Endometrial microvascular endothelial cells (primary cell): ENCODE results near the gene RNU7-1. TPM values are rescaled to one million over a fixed set of nuclear protein-coding genes. Genes with fewer than 3 reads are reported as not detected.

Source experiments
- in situ Hi-C: cut with HindIII; loops from 2 replicates; pipeline ENCODE4 v1.10.0; 2017; ENCODE audit warnings: low sequenced_read_pairs, low pct_unique_long_range_greater_than_20kb; ENCODE audit errors: inconsistent ontology term
- total RNA-seq: library from RNA; depleted of rRNA; stranded (reverse); fragments of >200 nt; gene quantifications from one replicate; pipeline ENCODE4 v1.2.3, GENCODE V29; 2015; ENCODE audit errors: inconsistent ontology term

Gene RNU7-1
- total RNA-seq, 1 donor from 2014 or later = not detected

GRCh38 chr12:6935371-6936193 lies 8.0 kb upstream of the RNU7-1 start:
- in situ Hi-C loops = no loop called here

- in situ Hi-C loops = no loop called here
These were observed 7.4 kb upstream of the RNU7-1 start for GRCh38 chr12:6936194-6936635.

DNA sequence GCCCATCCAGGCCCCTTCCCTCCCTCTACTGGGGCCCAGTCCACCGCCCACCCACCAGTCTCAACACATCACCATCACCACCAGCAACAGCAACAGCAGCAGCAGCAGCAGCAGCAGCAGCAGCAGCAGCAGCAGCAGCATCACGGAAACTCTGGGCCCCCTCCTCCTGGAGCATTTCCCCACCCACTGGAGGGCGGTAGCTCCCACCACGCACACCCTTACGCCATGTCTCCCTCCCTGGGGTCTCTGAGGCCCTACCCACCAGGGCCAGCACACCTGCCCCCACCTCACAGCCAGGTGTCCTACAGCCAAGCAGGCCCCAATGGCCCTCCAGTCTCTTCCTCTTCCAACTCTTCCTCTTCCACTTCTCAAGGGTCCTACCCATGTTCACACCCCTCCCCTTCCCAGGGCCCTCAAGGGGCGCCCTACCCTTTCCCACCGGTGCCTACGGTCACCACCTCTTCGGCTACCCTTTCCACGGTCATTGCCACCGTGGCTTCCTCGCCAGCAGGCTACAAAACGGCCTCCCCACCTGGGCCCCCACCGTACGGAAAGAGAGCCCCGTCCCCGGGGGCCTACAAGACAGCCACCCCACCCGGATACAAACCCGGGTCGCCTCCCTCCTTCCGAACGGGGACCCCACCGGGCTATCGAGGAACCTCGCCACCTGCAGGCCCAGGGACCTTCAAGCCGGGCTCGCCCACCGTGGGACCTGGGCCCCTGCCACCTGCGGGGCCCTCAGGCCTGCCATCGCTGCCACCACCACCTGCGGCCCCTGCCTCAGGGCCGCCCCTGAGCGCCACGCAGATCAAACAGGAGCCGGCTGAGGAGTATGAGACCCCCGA lies 6.8 kb upstream of the RNU7-1 start:
- in situ Hi-C loops = no loop called here

DNA sequence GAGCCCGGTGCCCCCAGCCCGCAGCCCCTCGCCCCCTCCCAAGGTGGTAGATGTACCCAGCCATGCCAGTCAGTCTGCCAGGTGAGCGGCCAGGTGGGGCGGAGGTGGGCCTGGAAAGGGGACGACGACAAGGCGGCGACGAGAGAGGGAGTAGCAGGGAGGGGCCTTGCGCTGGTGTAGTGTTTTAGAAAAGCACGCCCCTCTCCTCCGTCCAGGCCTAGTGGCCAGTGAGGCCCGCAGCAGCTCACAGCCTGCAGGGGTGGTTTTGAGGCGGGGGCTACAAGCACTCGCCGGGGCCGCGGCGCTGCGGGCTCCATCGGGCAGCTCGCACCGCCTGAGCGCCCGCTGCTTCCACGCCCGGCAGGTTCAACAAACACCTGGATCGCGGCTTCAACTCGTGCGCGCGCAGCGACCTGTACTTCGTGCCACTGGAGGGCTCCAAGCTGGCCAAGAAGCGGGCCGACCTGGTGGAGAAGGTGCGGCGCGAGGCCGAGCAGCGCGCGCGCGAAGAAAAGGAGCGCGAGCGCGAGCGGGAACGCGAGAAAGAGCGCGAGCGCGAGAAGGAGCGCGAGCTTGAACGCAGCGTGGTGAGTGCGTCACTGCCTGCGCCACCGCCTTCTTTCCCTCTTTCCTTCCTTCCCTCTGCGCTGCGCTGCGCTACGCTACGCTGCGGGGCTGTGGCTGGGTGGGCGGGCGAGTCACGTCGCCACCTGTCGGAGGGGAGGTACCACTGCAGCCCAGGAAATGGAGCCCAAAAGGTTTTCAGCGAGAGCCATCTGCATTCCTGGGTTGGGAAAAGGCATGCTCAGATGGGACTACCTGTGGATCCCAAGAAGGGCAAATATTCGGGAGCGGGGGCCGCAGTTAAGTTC lies 5.9 kb upstream of the RNU7-1 start:
- in situ Hi-C loops = no loop called here

DNA sequence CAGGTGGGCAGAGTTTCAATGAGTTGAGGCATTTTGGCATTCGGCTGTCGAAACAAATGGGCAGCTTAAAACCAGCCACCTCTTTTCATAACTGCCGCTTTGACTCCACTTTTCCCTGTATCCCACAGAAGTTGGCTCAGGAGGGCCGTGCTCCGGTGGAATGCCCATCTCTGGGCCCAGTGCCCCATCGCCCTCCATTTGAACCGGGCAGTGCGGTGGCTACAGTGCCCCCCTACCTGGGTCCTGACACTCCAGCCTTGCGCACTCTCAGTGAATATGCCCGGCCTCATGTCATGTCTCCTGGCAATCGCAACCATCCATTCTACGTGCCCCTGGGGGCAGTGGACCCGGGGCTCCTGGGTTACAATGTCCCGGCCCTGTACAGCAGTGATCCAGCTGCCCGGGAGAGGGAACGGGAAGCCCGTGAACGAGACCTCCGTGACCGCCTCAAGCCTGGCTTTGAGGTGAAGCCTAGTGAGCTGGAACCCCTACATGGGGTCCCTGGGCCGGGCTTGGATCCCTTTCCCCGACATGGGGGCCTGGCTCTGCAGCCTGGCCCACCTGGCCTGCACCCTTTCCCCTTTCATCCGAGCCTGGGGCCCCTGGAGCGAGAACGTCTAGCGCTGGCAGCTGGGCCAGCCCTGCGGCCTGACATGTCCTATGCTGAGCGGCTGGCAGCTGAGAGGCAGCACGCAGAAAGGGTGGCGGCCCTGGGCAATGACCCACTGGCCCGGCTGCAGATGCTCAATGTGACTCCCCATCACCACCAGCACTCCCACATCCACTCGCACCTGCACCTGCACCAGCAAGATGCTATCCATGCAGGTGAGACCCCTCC lies 5.0 kb upstream of the RNU7-1 start:
- in situ Hi-C loops = no loop called here

DNA sequence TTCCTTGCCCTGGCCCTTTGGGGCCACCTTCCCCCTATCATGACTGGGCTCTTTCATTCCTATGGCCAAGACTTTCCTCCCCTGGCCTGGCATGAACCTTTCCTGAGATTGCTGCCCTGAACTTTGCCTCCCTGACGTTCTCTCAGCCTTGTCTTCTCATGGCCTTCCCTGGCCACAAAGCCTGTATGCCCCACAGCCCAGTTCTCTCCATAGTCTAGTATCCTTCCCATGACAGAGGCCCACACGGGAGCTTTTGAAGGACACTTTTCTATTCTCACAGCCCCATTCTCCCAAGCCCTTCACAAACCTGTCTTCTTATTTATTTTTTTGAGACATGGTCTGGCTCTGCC lies 4.5 kb upstream of the RNU7-1 start:
- in situ Hi-C loops = no loop called here

DNA sequence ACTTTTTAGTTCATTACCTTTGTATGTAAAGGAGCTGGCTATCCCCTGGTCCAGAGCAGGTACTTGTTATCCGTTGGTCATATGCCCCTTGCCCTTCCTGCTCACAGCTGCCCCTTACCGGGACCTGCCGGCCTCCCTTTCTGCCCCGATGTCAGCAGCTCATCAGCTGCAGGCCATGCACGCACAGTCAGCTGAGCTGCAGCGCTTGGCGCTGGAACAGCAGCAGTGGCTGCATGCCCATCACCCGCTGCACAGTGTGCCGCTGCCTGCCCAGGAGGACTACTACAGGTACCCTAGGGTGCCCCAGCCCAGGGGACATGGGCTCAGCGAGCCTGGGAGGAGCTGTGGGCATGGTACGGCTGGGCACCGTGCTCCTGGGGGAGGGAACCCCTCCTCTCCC lies 2.3 kb upstream of the RNU7-1 start:
- in situ Hi-C loops = no loop called here

DNA sequence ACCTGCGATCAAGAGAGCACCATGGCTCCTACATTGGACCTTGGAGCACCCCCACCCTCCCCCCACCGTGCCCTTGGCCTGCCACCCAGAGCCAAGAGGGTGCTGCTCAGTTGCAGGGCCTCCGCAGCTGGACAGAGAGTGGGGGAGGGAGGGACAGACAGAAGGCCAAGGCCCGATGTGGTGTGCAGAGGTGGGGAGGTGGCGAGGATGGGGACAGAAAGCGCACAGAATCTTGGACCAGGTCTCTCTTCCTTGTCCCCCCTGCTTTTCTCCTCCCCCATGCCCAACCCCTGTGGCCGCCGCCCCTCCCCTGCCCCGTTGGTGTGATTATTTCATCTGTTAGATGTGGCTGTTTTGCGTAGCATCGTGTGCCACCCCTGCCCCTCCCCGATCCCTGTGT lies 1.8 kb upstream of the RNU7-1 start:
- in situ Hi-C loops = no loop called here

DNA sequence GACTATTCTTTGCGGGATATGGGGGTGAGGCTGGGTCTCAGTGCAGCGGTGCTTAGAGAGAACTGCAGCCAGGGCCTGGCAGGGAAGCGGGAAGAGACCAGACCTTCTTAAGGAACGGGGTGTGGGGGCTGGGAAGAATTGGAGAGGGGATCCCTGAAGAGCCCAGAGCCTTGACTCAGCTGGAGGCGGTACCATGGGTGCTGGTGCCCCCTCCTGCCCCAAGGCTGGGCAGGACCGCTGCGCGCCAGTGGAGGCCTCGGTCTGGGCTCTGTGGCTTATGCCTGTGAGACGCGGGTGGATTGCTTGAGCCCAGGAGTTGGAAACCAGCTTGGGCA lies 1.3 kb upstream of the RNU7-1 start:
- in situ Hi-C loops = no loop called here

GRCh38 chr12:6943389-6943721 lies 261 bp upstream of the RNU7-1 start:
- in situ Hi-C loops = no loop called here

GRCh38 chr12:6944381-6945186 lies 968 bp downstream of the RNU7-1 start:
- in situ Hi-C loops = no loop called here

GRCh38 chr12:6945613-6946012 lies 2.0 kb downstream of the RNU7-1 start:
- in situ Hi-C loops = no loop called here

DNA sequence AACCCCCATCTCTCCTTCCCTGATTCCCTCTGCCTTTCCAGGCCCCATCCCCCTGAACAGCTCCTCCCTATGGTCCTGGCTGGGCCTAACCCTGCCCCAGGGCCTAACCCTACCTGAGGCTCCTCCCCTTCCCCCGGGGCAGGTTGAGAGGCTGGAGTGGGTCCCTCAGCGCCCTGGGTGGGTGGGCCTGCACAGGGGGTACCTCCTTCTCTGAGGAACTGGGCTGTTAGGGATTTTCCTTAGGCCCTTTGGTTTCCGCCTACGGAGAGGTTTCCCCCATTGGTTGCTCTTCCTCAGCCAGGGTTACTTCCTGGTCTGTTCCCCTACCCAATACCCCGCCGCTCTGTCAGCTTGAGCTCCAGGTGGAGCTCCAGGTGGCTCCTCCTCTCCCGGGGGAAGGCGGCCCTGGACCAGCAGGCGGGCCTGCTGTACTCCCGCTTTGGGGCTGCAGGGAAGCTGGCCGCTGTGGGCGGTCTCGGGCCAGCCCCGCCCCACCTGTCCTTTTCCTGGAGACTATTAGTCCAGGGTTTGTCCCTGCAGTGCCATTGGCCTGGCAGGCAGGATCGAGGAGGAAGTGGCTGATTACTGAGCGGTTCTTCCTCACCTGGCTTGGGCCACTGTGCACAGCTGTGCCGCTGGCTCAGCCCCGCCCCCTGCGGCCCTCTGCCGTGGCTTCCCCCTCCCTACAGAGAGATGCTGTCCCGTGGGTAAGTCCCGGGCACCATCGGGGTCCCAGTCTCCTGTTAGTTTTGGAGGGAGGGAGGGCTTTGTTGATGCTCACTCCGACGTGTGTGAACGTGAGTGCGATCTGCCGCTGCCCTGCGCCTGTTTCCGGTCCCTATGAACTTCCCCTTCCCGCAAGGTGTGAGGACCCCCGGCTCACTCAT lies 2.7 kb downstream of the RNU7-1 start:
- in situ Hi-C loops = no loop called here

DNA sequence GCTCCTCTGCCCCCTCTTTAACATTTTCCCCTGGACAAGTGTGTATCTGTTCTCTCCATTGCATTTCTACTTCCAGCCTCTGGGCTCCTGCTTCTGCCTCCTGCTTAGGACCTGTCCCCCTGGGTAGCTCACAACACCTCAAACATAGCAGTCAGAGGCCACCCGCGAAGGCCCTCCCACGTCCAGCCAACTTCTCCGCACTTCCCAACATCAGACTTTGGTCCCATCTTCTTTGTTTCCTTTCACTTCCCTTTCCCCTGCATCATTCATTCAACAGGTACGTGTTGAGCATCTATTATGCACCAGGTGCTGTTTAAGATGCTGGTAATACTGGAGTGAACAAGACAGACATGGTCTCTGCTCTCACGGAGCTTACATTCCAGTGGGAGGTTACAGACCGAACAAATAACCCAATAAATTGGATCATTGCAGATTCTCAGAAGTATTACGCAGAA lies 3.3 kb downstream of the RNU7-1 start:
- in situ Hi-C loops = no loop called here

GRCh38 chr12:6947615-6948014 lies 4.0 kb downstream of the RNU7-1 start:
- in situ Hi-C loops = no loop called here

- in situ Hi-C loops = no loop called here
These were observed 5.4 kb downstream of the RNU7-1 start for GRCh38 chr12:6948873-6949594.
